A673 (cell line): ENCODE results near the gene NBPF20. TPM values are rescaled to one million over a fixed set of nuclear protein-coding genes. Genes with fewer than 3 reads are reported as not detected.
A peak's percentile ranks its signal among the peaks of the same experiment; 100 is the strongest.
"Not testable (repeated sequence)": the region's sequence is repeated elsewhere in the genome, so short reads cannot be mapped to it uniquely, and the experiment has no call there.

ENCODE experiments used
- BruUV-seq: library from RNA; stranded (reverse); fragments of 400-500 nt; replicated peaks from 2 replicates; lab custom pipeline; 2021; lab: Mats Ljungman, UMichigan
- CTCF ChIA-PET: fragments of 300-600 bp; sonication (Branson Sonifier 250); formaldehyde crosslinking; loops from one replicate; lab custom pipeline; 2022; ENCODE audit warnings: antibody characterized with exemption; lab: Charles Lee
- POLR2A ChIA-PET: fragments of 300-600 bp; sonication (Branson Sonifier 250); formaldehyde crosslinking; loops from one replicate; lab custom pipeline; 2022; ENCODE audit warnings: antibody characterized with exemption; ENCODE audit not compliant: low non-redundant PET; lab: Charles Lee
- DNase-seq: peaks from one replicate; pipeline ENCODE4 v3.0.0-alpha.2; 2015; ENCODE audit warnings: low spot score
- H3K27ac ChIP-seq: fragments of 200-600 bp; sonication (generic); 2 replicates; pipeline ENCODE4 v1.5.1; 2016; ENCODE audit warnings: mixed run types, low read depth, mild to moderate bottlenecking, mixed read lengths, antibody characterized with exemption, low read length; ENCODE audit not compliant: poor library complexity, severe bottlenecking
- H3K27me3 ChIP-seq: fragments of 200-600 bp; sonication (generic); replicated peaks from 2 replicates; pipeline ENCODE4 v1.6.1; 2017; ENCODE audit warnings: mixed run types, low read depth, mild to moderate bottlenecking, mixed read lengths, antibody characterized with exemption, low read length; ENCODE audit not compliant: insufficient read depth, poor library complexity
- H3K36me3 ChIP-seq: fragments of 200-600 bp; sonication (generic); 2 replicates; pipeline ENCODE4 v1.6.1; 2016; ENCODE audit warnings: mixed run types, mild to moderate bottlenecking, mixed read lengths, antibody characterized with exemption, low read length; ENCODE audit not compliant: insufficient read depth, poor library complexity, severe bottlenecking
- H3K4me1 ChIP-seq: fragments of 200-600 bp; sonication (generic); 2 replicates; pipeline ENCODE4 v1.6.1; 2017; ENCODE audit warnings: mixed run types, mild to moderate bottlenecking, mixed read lengths, antibody characterized with exemption, low read length; ENCODE audit not compliant: insufficient read depth, poor library complexity, severe bottlenecking
- H3K4me3 ChIP-seq: fragments of 200-600 bp; sonication (generic); 2 replicates; pipeline ENCODE4 v1.5.1; 2016; ENCODE audit warnings: low read depth, mixed run types, mild to moderate bottlenecking, mixed read lengths, low read length; ENCODE audit not compliant: poor library complexity, severe bottlenecking
- H3K9me3 ChIP-seq: fragments of 200-600 bp; sonication (generic); 2 replicates; pipeline ENCODE4 v1.6.1; 2016; ENCODE audit warnings: mixed run types, low read depth, mild to moderate bottlenecking, mixed read lengths, antibody characterized with exemption, low read length; ENCODE audit not compliant: poor library complexity, severe bottlenecking
- intact Hi-C: fragments of 100-400 bp; cut with micrococcal nuclease; formaldehyde crosslinking; loops from one replicate; pipeline ENCODE4 v1.10.0; 2022; ENCODE audit not compliant: unreplicated experiment
- total RNA-seq: library from RNA; stranded (reverse); gene quantifications from 2 replicates; pipeline ENCODE4 v1.2.3, GENCODE V29; 2021

The NBPF20 gene
- total RNA-seq, 1 experiment from 2014 or later, result 3.9 TPM

DNA sequence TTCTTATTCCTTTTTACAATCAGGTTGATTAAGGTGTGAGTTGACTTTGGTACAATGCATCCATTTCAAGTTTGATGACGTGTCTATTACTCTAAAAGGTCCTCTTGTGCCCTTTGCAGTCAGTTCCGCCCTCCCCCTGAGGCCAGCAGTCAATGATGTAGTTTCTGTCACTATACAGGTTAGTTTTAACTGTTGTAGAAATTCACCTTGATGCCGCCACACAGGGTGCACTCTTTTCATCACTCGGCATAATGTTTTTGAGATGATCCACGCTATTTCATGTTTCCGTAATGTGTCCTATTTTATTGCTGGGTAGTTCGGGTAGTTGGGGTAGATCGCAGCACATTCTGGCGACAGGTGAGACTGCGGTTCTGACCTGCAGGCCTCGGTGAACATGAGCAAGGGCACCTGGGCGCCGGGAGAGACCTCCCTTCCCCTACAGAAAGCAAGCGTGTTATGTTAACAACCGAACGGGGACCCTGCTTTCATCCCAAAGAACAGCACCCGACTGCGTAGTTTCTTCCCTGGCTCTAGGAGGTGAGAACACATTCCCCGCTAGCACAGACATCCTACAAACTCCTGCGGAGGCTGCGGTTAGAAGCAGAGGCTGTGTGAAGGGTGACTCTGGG, 39.4 kb upstream of the NBPF20 start:
- H3K4me1 ChIP-seq, DNase-seq, POLR2A ChIA-PET, H3K27me3 ChIP-seq, intact Hi-C loops, H3K27ac ChIP-seq, BruUV-seq, H3K9me3 ChIP-seq, CTCF ChIA-PET, H3K36me3 ChIP-seq: not testable (repeated sequence)
- H3K4me3 ChIP-seq, result peak overlapping the region; percentile 35

DNA sequence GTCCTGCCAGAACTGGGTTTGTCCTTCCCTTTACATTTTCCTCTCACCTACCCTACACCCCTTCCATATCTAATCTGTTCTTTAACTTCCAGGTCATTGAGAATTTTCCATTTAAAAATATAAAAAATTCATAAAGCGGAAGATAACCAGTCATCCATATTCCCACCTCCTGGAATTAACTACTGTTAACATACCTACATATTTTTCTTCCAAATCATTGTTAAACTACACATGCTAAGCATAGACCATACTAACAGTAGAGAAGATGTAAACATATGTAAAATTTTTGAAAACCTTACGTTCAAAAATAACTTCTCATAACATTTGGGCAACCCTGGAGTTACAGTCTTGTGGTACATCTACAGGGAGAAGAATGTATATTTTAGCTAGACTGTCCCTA, 38.6 kb upstream of the NBPF20 start:
- H3K27me3 ChIP-seq, DNase-seq, H3K36me3 ChIP-seq, H3K27ac ChIP-seq, intact Hi-C loops, POLR2A ChIA-PET, H3K9me3 ChIP-seq, H3K4me1 ChIP-seq, BruUV-seq, H3K4me3 ChIP-seq, CTCF ChIA-PET: not testable (repeated sequence)

DNA sequence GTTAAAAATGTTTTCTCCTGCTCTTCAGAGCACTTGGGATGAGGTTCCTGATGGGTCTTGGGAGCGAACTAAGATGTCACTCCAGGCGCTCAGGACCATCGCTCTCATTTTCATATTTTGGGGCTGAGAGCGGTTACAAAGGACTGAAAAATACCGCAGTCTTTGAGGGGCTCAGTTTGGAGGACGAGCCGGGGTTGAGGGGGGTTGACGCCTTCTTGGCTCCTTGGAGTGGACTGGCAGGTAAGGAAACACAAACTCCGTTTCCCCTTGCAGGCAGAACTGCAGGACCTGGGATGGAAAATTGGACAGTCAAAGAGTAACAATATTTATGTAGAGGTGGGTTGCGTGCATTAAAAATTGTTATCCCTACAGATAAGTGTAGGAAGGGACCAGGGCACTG, 35.3 kb upstream of the NBPF20 start:
- not testable (repeated sequence) for H3K4me3 ChIP-seq

DNA sequence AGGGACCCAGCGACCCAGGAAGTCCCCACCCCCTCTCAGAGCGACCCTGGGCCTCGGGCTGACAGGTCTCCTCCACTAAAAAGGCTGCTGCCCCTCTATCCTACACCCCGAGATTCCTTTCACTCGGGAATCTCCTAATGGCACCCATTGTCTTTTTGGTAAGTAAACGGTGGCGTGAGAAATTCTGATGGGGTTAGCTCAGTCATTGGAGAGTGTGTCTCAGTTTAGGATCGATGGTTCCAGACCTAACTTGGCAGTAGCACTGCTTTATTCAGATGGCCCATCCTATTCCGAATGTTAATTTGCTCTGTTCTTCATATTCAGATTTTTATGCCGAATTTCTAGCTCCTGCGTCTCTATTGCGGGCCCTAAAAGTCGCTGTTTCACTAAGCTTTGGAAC, 34.6 kb upstream of the NBPF20 start:
- POLR2A ChIA-PET, H3K4me1 ChIP-seq, intact Hi-C loops, H3K27me3 ChIP-seq, CTCF ChIA-PET, DNase-seq, H3K36me3 ChIP-seq, H3K9me3 ChIP-seq, BruUV-seq, H3K27ac ChIP-seq, H3K4me3 ChIP-seq: not testable (repeated sequence)

More for the DNA sequence above, 35.3 kb upstream of the NBPF20 start:
- H3K9me3 ChIP-seq, POLR2A ChIA-PET, intact Hi-C loops, DNase-seq, CTCF ChIA-PET, H3K36me3 ChIP-seq, H3K27ac ChIP-seq, H3K4me1 ChIP-seq, H3K27me3 ChIP-seq, BruUV-seq: not testable (repeated sequence)

DNA sequence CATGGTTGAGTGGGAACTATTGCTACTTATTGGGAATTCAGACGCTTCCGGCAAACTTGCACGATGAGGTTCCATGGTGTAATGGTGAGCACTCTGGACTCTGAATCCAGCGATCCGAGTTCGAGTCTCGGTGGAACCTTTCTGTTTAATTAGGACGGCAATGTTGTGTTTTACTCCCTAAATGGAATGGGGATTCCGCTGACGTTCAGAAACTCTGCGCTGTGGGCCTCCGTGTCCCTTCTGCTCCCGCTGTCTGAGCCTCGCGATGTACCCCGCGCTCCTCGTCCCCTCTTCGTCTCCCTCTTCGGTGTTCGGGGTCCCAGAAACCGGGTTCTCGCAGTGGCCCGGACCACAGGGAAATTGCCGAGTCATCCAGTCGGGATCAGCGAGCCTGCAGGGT, 34.2 kb upstream of the NBPF20 start:
- H3K4me3 ChIP-seq, H3K36me3 ChIP-seq, H3K4me1 ChIP-seq, H3K9me3 ChIP-seq, intact Hi-C loops, CTCF ChIA-PET, DNase-seq, POLR2A ChIA-PET, H3K27me3 ChIP-seq, H3K27ac ChIP-seq: not testable (repeated sequence)
- TSS peak; percentile 88 for BruUV-seq

DNA sequence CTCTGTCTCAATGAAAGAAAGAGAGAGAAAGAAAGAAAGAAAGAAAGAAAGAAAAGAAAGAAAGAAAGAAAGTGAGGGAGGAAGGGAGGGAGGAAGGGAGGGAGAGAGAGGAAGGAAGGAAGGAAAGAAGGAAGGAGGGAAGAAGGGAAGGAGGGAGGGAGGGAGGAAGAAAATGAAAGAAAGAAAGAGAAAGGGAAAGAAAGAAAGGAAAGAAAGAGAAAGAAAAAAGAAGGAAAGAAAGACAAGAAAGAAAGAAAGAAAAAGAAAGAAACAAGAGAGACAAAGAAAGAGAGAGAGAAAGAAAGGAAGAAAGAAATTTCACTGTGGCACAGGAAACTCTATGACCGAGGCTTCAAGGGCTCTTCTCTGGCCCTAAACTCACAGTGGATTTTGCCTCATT, 33.7 kb upstream of the NBPF20 start:
- H3K27me3 ChIP-seq, BruUV-seq, H3K27ac ChIP-seq, H3K4me3 ChIP-seq, H3K9me3 ChIP-seq, H3K4me1 ChIP-seq, POLR2A ChIA-PET, intact Hi-C loops, CTCF ChIA-PET, DNase-seq, H3K36me3 ChIP-seq: not testable (repeated sequence)

DNA sequence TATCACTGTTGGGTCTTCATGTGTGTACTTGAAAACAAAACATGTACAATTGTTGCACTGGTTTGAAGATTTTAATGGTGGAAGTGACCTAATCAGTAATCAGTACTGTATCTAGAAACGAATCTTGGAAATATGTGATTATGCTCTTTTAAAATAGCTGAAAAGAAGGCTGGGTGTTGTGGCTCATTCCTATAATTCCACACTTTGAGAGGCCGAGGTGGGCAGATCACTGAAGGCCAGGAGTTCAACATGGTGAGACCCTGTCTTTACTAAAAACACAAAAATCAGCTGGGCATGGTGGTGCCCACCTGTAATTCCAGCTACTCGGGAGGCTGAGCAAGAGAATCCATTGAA, 29.4 kb upstream of the NBPF20 start:
- not testable (repeated sequence) for H3K36me3 ChIP-seq

More for the DNA sequence above, 29.4 kb upstream of the NBPF20 start:
- BruUV-seq, H3K4me1 ChIP-seq, POLR2A ChIA-PET, H3K9me3 ChIP-seq, H3K4me3 ChIP-seq, DNase-seq, intact Hi-C loops, H3K27ac ChIP-seq, H3K27me3 ChIP-seq, CTCF ChIA-PET: not testable (repeated sequence)
